Spinal cord (tissue), 10 donors: ENCODE results near the gene NR2C2. TPM values are rescaled to one million over a fixed set of nuclear protein-coding genes. Genes with fewer than 3 reads are reported as not detected.

ENCODE experiments used
- DNase-seq, 6 donors: peaks; one replicate each; pipeline versions ENCODE4 v3.0.0 to v3.0.0-alpha.2; 2013 to 2015; ENCODE audit warnings: low spot score in 6 of 6, low read depth in 4 of 6
- H3K27ac ChIP-seq: one replicate; pipeline ENCODE4 v1.5.1; 2013; ENCODE audit warnings: low read depth, low read length, control low read depth
- H3K27me3 ChIP-seq: one replicate; pipeline ENCODE4 v1.6.1; 2013; ENCODE audit warnings: low read length; ENCODE audit not compliant: control insufficient read depth, insufficient read depth
- H3K36me3 ChIP-seq: one replicate; pipeline ENCODE4 v1.6.1; 2013; ENCODE audit warnings: low read length; ENCODE audit not compliant: control insufficient read depth, insufficient read depth
- H3K4me1 ChIP-seq: one replicate; pipeline ENCODE4 v1.6.1; 2013; ENCODE audit warnings: low read length; ENCODE audit not compliant: control insufficient read depth, insufficient read depth
- H3K4me3 ChIP-seq: one replicate; pipeline ENCODE4 v1.5.1; 2013; ENCODE audit warnings: low read depth, low read length, control low read depth
- H3K9me3 ChIP-seq: one replicate; pipeline ENCODE4 v1.6.1; 2013; ENCODE audit warnings: low read length; ENCODE audit not compliant: control insufficient read depth, insufficient read depth
- WGBS: methylation state at CpG from one replicate; pipeline ENCODE4 v1.1.5; 2013; ENCODE audit warnings: missing lambda C conversion rate; ENCODE audit not compliant: insufficient coverage; 5-methylcytosine and 5-hydroxymethylcytosine counted together
- polyA plus RNA-seq, 2 donors: library from polyadenylated mRNA; unstranded; fragments of 120-200 nt; gene quantifications; one replicate each; pipeline ENCODE4 v1.2.1, GENCODE V29; 2013; ENCODE audit not compliant: insufficient read length in 2 of 2
- total RNA-seq, 2 donors: library from RNA; depleted of rRNA in 1 of 2; stranded (reverse); fragments of 120-200 nt in 1 of 2; fragments of >200 nt in 1 of 2; gene quantifications; one replicate each; pipeline versions ENCODE4 v1.2.3 to v1.2.4, GENCODE V29; 2013 to 2014
- donor health status: healthy.

NR2C2 gene
- total and polyA plus RNA-seq, 4 donors, result 41.4 to 56.5 (median 53.4) TPM

DNA sequence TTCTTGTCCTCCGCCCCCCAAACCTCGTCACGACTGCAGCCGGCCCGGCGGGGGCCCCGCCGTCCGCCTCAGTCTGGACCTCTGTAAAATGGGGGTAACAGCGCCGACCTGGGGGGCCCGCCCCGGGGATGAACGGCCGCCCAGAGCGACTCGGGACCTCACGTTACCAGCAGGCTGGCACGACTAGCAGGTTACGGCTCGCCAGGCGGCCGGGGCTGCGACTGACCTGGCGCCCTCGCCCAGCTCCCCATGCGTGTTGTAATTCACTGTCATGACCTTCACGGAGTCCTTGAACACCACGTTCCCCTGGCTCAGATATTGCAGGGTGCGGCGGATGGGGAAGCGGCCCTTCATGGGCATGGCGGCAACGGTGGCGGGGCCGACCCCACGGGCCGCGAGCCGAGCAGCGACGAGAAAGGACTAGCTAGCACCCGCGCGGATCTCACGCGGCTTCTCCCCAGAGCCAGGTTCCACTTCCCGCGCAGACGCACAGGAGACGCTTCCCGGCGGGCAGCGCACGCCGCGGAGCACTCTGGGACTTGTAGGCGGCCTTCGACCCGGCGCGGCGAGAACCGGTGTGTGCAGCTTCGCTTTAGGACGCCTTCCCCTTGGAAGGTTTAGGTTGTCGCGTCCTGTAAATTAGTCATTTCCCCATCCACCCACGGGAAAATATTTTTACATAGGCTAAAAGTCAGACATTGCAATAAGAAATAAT, 117.6 kb downstream of the NR2C2 start, which contains the start of gene MRPS25:
Gene MRPS25 (minus strand): TSS at position 481 of the 715 bp plus-strand sequence. CDS start 121 bp downstream, at position 360.
- Histone ChIP-seq H3K36me3 (peaks cover 12% of the 10 kb centered on the region), H3K27me3 (no peaks in the 10 kb centered on the region), H3K4me3 (peak within 1 kb of the TSS; percentile 92), H3K4me1 (peaks cover 17% of the 10 kb centered on the region), H3K9me3 (no peaks in the 10 kb centered on the region), H3K27ac (peak within 1 kb of the TSS; percentile 17)
- 0% methylated on average over 66 of the region's 69 CpGs for WGBS
- DNase-seq, result peak; percentile 72 to 97 (median 82)

DNA sequence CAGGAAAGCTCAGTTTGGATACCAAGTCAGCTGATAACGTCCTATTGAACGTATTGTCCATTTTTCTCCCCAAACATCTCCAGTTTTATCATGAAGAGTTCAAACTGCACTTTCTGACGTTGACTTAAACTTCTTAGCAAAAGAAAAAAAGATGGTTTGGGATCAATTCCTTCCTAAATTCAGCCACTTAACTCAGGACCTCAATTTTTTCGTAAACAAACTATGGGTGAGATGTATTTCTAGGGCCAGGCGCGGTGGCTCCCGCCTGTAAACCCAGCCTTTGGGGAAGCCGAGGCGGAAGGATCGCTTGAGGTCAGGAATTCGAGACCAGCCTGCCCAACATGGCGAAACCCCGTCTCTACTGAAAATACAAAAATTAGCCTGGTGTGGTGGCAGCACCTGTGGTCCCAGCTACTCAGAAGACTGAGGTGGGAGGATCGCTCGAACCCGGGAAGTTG, 118.2 kb downstream of the NR2C2 start:
- no peaks in the 10 kb centered on the region for H3K9me3 ChIP-seq
- no peaks in the 10 kb centered on the region for H3K27me3 ChIP-seq
- WGBS, result 56% methylated on average over 9 of the region's 16 CpGs
- no peak overlapping the region for H3K27ac ChIP-seq
- H3K4me3 ChIP-seq, result peak overlapping the region; percentile 92
- DNase-seq, result no peak
- peaks cover 12% of the 10 kb centered on the region for H3K36me3 ChIP-seq
- H3K4me1 ChIP-seq, result peaks cover 17% of the 10 kb centered on the region

DNA sequence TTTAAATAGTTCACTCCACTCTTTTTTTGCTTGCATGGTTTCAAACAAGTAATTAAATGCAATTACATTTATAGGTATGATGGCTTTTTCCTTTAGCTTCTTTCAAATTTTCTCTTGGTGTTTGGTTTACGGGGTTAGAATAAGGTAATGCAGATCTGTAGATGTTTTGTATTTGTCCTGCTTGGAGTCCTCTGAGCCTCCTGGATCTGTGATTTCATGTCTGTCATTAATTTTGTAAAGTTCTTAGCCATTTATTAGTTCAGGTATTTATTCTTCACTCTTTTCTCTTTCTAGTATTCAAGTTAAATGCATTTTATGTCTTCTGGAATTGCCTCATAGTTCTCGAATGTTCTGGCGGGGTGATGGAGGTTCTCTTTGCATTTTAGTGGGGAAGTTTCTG, 119.1 kb downstream of the NR2C2 start:
- DNase-seq, result no peak
- H3K36me3 ChIP-seq, result peaks cover 8% of the 10 kb centered on the region
- H3K27me3 ChIP-seq, result no peaks in the 10 kb centered on the region
- H3K4me1 ChIP-seq, result peaks cover 17% of the 10 kb centered on the region
- no peaks in the 10 kb centered on the region for H3K9me3 ChIP-seq
- no peak overlapping the region for H3K27ac ChIP-seq
- WGBS, result no CpG with 5 or more reads among the region's 3 CpGs
- H3K4me3 ChIP-seq, result no peak overlapping the region

DNA sequence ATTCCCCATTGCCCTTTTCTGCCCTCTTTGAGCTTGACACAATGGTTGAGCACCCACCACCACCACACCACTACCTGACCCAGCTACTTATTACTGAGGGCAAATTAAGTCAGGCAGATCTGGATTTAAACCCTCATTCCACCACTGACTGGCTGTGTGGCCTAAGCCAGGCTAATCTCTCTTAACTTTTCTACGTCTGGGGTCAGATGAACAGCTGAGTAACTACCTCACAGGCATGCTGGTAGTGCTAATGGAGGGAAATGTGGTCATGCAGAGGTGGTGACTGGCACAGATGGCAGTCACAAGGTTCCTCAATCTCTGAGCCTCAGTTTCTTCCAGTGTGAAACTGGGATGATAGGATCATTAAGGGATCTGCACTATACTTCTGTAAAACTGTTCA, 122.1 kb downstream of the NR2C2 start:
- Histone ChIP-seq H3K27ac (no peak overlapping the region), H3K36me3 (peaks cover 23% of the 10 kb centered on the region), H3K4me3 (no peak overlapping the region), H3K4me1 (peaks cover 3% of the 10 kb centered on the region), H3K27me3 (no peaks in the 10 kb centered on the region), H3K9me3 (no peaks in the 10 kb centered on the region)
- WGBS, result 75% methylated on average over 1 of the region's 1 CpG
- no peak for DNase-seq

DNA sequence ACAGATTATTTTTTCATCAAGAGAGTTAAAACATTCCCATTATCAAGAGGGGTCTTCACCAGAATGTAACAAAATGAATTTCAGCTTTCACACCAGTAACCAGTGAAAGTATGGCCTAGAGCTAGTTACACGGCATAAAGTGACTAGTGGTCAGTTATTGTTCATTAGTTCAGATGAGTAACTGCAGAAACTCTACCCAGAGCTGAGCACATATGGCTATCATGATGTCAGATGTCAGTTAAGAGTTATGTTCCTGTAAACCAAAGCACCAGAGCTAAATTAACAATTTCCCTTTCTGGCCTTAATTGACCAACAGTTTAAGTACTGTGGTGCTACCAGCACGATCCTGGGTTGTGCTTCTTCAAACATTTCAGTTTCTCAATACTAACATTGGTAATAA, 124.3 kb downstream of the NR2C2 start:
- Histone ChIP-seq H3K9me3 (no peaks in the 10 kb centered on the region), H3K4me3 (no peak overlapping the region), H3K27ac (no peak overlapping the region), H3K27me3 (no peaks in the 10 kb centered on the region), H3K36me3 (peaks cover 35% of the 10 kb centered on the region), H3K4me1 (no peaks in the 10 kb centered on the region)
- WGBS, result 71% methylated on average over 1 of the region's 2 CpGs
- no peak for DNase-seq

DNA sequence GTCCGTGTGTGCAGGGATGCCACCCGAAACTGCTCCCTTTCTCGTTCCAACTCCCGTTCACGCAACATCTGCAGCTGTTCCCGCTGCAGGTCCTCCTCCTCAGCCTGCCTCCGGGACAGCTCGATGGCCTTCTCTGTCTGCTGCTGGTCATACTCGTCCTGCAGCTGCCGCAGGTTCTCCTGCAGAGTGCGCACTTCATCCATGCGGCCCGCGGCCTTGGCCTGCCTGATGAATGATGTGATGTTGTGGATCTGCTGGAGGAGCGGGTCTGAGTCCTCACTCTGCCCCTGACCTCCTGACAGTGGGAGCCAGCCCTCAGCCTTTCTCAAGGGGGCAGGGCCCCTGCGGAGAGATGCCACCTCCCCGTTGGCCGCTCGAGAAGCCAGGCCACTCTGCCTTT, 127.1 kb downstream of the NR2C2 start:
- Histone ChIP-seq H3K4me1 (no peaks in the 10 kb centered on the region), H3K9me3 (no peaks in the 10 kb centered on the region), H3K4me3 (no peak overlapping the region), H3K36me3 (peaks cover 47% of the 10 kb centered on the region), H3K27ac (no peak overlapping the region), H3K27me3 (no peaks in the 10 kb centered on the region)
- DNase-seq, result no peak
- 93% methylated on average over 19 of the region's 19 CpGs for WGBS

DNA sequence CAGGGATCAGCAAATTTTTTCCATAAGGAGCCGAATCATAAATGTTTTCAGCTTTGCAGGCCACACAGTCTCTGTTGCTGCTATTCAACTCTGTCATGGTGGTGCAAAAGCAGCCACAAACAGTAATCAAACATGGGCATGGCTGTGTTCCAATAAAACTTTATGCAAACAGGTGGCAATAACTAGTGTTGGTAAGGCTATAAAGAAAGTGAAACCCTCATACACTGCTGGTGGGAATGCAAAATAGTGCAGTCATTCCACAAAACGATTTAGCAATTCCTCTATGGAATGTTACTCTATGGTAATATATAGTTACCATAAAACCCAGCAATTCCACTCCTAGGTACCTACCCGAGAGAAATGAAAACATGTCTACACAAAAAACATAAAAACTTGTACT, 131.7 kb downstream of the NR2C2 start:
- Histone ChIP-seq H3K27me3 (no peaks in the 10 kb centered on the region), H3K36me3 (peaks cover 73% of the 10 kb centered on the region), H3K27ac (no peak overlapping the region), H3K4me1 (no peaks in the 10 kb centered on the region), H3K4me3 (no peak overlapping the region), H3K9me3 (no peaks in the 10 kb centered on the region)
- 100% methylated on average over 1 of the region's 3 CpGs for WGBS
- no peak for DNase-seq

DNA sequence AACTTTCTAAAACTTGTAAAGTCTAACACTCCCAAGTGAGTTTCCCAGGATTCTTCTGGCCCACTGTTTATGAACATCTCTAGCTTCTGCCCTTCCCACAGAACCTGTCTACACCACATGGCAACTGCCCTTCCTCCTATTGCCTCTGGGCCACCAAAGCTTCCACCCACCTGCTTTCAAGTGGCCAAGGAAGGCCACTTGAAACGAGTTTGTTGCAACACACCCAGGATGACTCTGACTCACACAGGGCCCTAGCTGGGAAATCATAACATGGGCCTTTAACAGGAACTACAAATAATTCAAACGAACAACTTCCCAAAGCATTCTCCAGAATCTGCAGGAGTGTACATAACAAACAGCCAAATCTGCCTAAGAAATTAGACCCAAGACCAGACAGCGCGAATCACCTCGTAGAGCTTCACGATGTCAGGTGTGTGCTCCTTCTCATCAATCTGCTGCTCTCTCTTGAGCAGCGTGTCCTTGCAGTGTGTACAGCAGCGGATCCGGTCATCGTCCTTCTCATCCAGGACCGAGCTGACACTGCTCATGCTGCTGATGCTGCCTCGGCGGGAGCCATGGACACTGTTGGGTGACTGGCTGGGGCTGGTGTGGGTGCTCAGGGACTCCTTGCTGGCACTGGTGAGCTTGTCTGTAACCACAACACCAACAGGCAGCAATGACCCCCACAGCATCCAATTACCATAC, 134.7 kb downstream of the NR2C2 start:
- no peak overlapping the region for H3K27ac ChIP-seq
- H3K36me3 ChIP-seq, result peaks cover 74% of the 10 kb centered on the region
- no peak for DNase-seq
- H3K9me3 ChIP-seq, result no peaks in the 10 kb centered on the region
- H3K4me3 ChIP-seq, result no peak overlapping the region
- H3K4me1 ChIP-seq, result no peaks in the 10 kb centered on the region
- H3K27me3 ChIP-seq, result no peaks in the 10 kb centered on the region
- WGBS, result 96% methylated on average over 10 of the region's 13 CpGs

DNA sequence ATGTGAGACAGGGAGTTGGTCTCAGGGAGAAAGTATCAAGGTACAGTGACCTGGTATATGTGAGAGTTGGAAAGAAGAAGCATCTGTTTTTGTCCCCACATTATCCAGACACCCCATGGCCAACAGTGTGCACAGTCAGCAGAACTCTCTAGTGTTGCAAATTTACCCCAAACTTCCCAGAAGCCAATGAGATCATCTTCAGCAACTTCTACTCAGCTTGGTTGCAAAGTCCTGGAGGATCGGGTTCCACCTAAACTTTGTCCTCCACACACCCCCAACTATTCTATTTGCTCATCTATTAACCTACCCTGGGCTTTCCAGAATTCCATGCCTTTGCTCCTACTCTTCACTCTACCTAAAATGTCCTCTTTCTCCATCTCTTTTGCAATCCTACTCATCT, 135.9 kb downstream of the NR2C2 start:
- DNase-seq, result no peak
- Histone ChIP-seq H3K9me3 (no peaks in the 10 kb centered on the region), H3K27ac (no peak overlapping the region), H3K4me1 (no peaks in the 10 kb centered on the region), H3K36me3 (peaks cover 69% of the 10 kb centered on the region), H3K27me3 (no peaks in the 10 kb centered on the region), H3K4me3 (no peak overlapping the region)
- 95% methylated on average over 1 of the region's 1 CpG for WGBS

DNA sequence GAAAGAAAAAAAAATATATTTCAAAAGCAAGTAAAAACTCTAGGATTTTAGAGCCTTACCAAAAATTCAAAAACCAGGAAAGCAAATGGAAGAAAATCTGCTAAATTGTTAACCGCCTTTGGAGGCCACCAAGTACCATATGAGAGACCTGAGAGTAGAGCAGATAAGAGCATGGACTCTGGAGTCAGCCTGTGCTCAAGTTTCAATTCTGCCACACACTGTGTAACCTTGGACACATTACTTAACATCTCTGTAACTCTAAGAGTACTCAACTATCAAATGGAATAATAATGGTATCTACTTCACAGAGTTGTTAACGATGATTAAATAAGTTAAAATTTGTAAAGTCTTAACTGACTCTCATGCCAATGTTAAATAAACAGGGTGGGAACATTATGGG, 138.9 kb downstream of the NR2C2 start:
- WGBS, result no CpG with 5 or more reads among the region's 2 CpGs
- Histone ChIP-seq H3K27ac (no peak overlapping the region), H3K27me3 (no peaks in the 10 kb centered on the region), H3K9me3 (no peaks in the 10 kb centered on the region), H3K4me1 (no peaks in the 10 kb centered on the region), H3K4me3 (no peak overlapping the region), H3K36me3 (peaks cover 72% of the 10 kb centered on the region)
- no peak for DNase-seq
